ENCODE data around the gene TGM2.

TGM2 gene

DNA sequence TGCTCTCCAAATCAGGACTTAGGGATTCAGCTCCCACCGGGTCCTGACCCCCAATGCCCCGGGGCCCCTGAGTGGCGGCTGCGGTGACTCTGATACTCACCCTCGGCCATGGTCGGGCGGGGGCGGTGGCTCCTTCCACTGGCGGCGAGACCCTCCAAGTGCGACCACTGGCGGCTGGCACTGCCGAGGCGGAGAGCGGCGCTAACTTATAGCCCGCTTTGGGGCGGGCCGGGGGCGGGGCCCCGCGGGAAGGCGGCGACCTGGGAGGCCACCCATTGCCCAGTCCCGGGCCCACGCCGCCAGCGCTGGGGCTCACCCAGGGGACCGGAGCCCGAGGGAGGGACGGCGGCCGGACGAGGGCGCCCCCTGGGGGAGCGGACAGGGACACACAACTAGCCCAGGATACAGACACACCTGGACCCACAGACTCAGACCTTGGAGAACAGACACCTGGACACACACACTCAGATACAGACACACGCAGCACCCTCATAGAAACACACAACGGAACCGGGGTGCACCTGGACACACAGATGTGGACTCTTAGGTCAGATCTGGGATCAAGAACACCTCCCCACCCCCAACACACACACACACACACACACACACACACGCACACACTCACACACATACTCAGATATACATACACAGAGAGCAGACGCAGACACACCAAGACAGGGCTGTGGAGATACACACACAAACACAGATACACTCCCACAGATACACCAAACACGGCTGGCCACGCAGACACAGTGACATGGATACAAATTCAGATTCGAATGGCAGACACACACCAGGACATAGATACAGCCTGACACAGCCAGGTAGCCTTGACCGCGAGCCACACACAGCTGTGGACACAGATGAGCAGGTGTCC is at the start of gene TGM2 (continued):
- TF ChIP-seq, protein P1, sequence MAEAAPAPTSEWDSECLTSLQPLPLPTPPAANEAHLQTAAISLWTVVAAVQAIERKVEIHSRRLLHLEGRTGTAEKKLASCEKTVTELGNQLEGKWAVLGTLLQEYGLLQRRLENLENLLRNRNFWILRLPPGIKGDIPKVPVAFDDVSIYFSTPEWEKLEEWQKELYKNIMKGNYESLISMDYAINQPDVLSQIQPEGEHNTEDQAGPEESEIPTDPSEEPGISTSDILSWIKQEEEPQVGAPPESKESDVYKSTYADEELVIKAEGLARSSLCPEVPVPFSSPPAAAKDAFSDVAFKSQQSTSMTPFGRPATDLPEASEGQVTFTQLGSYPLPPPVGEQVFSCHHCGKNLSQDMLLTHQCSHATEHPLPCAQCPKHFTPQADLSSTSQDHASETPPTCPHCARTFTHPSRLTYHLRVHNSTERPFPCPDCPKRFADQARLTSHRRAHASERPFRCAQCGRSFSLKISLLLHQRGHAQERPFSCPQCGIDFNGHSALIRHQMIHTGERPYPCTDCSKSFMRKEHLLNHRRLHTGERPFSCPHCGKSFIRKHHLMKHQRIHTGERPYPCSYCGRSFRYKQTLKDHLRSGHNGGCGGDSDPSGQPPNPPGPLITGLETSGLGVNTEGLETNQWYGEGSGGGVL (tag by site-specific recombination; IDR thresholded peaks at IDR 0.05), result 0 out of 2 replicates have a peak, but pooled peaks have one; percentile 11
- TF ChIP-seq ZBTB48 (tag by site-specific recombination; IDR thresholded peaks at IDR 0.05) (peak; percentile 85), ZNF2 (tag by site-specific recombination; IDR thresholded peaks at IDR 0.05) (peak; percentile 32; the same call in 1 of the 2 replicates), ZEB2 (tag by site-specific recombination; IDR thresholded peaks at IDR 0.05) (peak; percentile 93), ZNF561 (tag by site-specific recombination; IDR thresholded peaks at IDR 0.05; ENCODE audit: borderline replicate concordance) (peak; percentile 63; the same call in 1 of the 2 replicates), YY1 (tag by site-specific recombination; IDR thresholded peaks at IDR 0.05) (no peak), EGR2 (tag by site-specific recombination; IDR thresholded peaks at IDR 0.05; ENCODE audit: low read depth) (peak; percentile 58; the same call in 1 of the 2 replicates), KLF1 (tag by site-specific recombination; IDR thresholded peaks at IDR 0.05) (no peak), ZNF133 (tag by site-specific recombination; IDR thresholded peaks at IDR 0.05) (0 out of 2 replicates have a peak, but pooled peaks have one; percentile 33), ZNF146 (tag by site-specific recombination; IDR thresholded peaks at IDR 0.05) (peak; percentile 13; the same call in 1 of the 2 replicates), ZSCAN18 (tag by site-specific recombination; IDR thresholded peaks at IDR 0.05) (no peak), ZNF121 (tag by site-specific recombination; IDR thresholded peaks at IDR 0.05) (no peak)

DNA sequence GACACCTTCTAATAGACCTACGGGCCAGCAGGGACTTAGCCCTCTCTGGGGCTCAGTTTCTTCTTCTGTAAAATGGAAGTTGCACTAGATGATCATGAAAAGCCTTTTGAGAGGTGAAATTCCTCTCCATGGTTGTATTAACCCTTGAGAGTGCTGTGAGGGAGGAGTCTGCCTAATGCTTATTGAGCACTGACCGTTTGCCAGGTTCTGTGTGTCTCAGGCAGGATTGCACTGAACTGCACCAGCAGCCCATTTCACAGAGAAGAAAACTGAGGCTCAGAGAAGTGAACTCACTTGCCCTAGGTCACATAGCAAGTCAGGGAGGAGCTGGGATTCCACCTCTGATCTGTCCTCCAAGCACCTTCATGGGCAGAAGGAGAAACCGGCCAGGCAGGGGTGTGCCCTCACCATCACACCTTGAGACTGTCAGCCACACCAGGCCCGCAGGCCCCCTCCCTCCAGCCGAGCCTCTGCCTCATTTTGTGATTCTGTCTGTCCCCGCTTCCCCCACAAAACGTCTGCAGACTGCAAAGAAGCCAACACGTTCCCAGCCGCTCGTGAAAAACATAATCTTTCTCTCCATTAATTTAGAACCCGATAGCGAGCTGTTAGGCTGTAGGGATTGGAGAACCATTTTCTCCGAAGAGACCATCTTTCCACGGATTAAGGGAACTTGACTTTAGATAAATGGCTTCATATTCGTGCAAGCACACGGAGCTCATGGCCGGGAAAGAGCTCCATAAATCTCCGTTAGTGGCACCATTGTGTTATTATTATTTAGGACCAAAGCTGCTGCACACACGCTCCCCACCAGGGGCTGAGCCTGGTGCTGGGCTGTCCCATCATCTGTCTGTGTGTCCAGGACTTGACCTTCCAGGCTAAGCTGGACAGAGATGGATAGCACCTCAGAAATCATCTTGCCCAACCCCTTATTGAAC is 49.5 kb upstream of the TGM2 start:
- ChIA-PET CTCF (interaction anchor here (0.6 to 2.6 kb wide), 3 partner anchors 42 to 180 kb away, joined by 3 to 11 read pairs (median 3); no protein-coding TSS in a partner anchor), POLR2A (interaction anchor here (0.6 kb wide), 1 partner anchor 104 kb away, joined by 3 read pairs; no protein-coding TSS in a partner anchor)
- no peaks in the 10 kb centered on the region for H3K4me1 ChIP-seq (ENCODE audit: control insufficient read depth, insufficient read depth, low read length)
- no peaks in the 10 kb centered on the region for H3K36me3 ChIP-seq (ENCODE audit: control insufficient read depth in 2 of 2, insufficient read depth in 1 of 2, low read length in 2 of 2)
- H3K9me3 ChIP-seq (ENCODE audit: control insufficient read depth, insufficient read depth, low read depth, low read length), result no peaks in the 10 kb centered on the region
- H3K27ac ChIP-seq (ENCODE audit: extremely low read depth, low read depth, low read length), result no peak overlapping the region
- H3K4me3 ChIP-seq (ENCODE audit: low read depth, low read length), result no peak overlapping the region
- TF ChIP-seq ZBTB17 (tag by site-specific recombination; IDR thresholded peaks at IDR 0.05) (no peak), ZNF530 (tag by site-specific recombination; IDR thresholded peaks at IDR 0.05; ENCODE audit: low read depth) (no peak), PRDM10 (tag by site-specific recombination; IDR thresholded peaks at IDR 0.05) (no peak), ZNF747 (tag by site-specific recombination; IDR thresholded peaks at IDR 0.05) (no peak), REST (tag by site-specific recombination; IDR thresholded peaks at IDR 0.05) (no peak), ZNF174 (tag by site-specific recombination; IDR thresholded peaks at IDR 0.05) (no peak)
- TF ChIP-seq, protein P2, sequence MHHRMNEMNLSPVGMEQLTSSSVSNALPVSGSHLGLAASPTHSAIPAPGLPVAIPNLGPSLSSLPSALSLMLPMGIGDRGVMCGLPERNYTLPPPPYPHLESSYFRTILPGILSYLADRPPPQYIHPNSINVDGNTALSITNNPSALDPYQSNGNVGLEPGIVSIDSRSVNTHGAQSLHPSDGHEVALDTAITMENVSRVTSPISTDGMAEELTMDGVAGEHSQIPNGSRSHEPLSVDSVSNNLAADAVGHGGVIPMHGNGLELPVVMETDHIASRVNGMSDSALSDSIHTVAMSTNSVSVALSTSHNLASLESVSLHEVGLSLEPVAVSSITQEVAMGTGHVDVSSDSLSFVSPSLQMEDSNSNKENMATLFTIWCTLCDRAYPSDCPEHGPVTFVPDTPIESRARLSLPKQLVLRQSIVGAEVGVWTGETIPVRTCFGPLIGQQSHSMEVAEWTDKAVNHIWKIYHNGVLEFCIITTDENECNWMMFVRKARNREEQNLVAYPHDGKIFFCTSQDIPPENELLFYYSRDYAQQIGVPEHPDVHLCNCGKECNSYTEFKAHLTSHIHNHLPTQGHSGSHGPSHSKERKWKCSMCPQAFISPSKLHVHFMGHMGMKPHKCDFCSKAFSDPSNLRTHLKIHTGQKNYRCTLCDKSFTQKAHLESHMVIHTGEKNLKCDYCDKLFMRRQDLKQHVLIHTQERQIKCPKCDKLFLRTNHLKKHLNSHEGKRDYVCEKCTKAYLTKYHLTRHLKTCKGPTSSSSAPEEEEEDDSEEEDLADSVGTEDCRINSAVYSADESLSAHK (tag by site-specific recombination; IDR thresholded peaks at IDR 0.05), result no peak
